Progenitor cell of endocrine pancreas (in vitro differentiated cells): ENCODE results near the gene OTUD7B. TPM values are rescaled to one million over a fixed set of nuclear protein-coding genes. Genes with fewer than 3 reads are reported as not detected.
"Not testable (repeated sequence)": the region's sequence is repeated elsewhere in the genome, so short reads cannot be mapped to it uniquely, and the experiment has no call there.

Experiments
- DNase-seq: peaks from one replicate; pipeline ENCODE4 v3.0.0; 2021; ENCODE audit warnings: low spot score; ENCODE audit not compliant: unreplicated experiment
- H3K27ac Mint-ChIP-seq: 2 replicates; pipeline ENCODE4 v1.8.0; 2021; ENCODE audit warnings: mild to moderate bottlenecking, moderate library complexity, mixed read lengths
- H3K27me3 Mint-ChIP-seq: 2 replicates; pipeline ENCODE4 v1.8.0; 2021; ENCODE audit warnings: mixed read lengths
- H3K36me3 Mint-ChIP-seq: 2 replicates; pipeline ENCODE4 v1.8.0; 2022; ENCODE audit warnings: mixed read lengths; ENCODE audit not compliant: insufficient read depth
- H3K4me1 Mint-ChIP-seq: 2 replicates; pipeline ENCODE4 v1.8.0; 2021; ENCODE audit warnings: low read depth, mixed read lengths
- H3K4me3 Mint-ChIP-seq: 2 replicates; pipeline ENCODE4 v1.8.0; 2021; ENCODE audit warnings: low read depth, mild to moderate bottlenecking, moderate library complexity, mixed read lengths
- H3K9me3 Mint-ChIP-seq: 2 replicates; pipeline ENCODE4 v1.8.0; 2021; ENCODE audit warnings: low read depth, mixed read lengths
- long read RNA-seq: library from polyadenylated mRNA; unstranded; transcript quantifications from one replicate; pipeline ENCODE4 v2.0.0, GENCODE V29; 2020
- total RNA-seq: library from RNA; stranded (reverse); gene quantifications from 2 replicates; pipeline ENCODE4 v1.2.1, GENCODE V29; 2021
- TF ChIP-seq, protein P1 (sequence below): fragments of 200-600 bp; sonication (generic); IDR thresholded peaks from one replicate; pipeline ENCODE4 v1.5.0; 2021; ENCODE audit warnings: antibody characterized with exemption, mild to moderate bottlenecking; ENCODE audit not compliant: unreplicated experiment

The OTUD7B gene
- total RNA-seq, result 29.1 and 30.3 TPM in 2 replicates
- long read RNA-seq, partial matches to known transcripts, result 0 of 7 reads
- long read RNA-seq, other reads (novel, unspliced or antisense), result 7 of 7 reads

DNA sequence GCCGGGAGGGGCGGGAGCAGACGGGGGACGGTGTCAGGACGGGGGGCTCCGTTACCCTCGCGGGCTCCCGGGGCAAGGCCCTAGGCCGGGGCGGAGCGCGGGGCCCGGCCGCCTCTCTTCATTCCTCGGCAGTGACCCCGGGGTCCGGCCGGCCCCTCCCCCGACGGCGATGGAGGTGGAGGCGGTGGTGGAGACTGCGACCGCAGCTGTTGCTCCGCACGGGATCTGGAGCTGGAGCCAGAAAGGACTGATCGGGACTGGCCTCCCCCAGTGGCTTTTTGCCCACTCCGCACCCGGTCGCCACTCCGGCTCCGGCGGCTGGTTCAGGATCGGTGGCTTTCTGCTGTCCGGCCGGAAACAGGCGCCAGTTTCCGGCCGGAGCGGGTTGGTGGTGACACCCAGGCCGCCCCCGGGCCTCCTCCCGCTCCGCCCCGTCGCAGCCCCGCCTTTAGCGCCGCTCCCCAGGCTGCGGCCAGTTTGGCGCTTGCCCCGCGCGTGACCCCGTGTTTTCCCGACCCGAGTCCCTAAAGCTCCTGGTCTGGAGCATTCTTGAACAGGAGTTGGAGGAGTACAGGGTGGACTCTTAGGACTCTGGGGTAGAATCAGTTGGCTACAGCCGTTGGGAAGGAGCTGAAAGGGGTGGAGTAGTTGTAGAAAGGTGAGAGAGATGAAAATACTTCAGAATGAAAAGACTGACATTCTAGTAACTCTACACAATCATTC is at the start of gene OTUD7B:
Gene OTUD7B, minus strand, starts transcription at position 334 of the 723 bp plus-strand sequence. CDS start 33,216 bp downstream, outside the sequence.
- Mint-ChIP-seq H3K27me3 (peaks cover 11% of the 10 kb centered on the region), H3K4me1 (peaks cover 40% of the 10 kb centered on the region), H3K9me3 (no peaks in the 10 kb centered on the region), H3K4me3 (peak within 1 kb of the TSS; percentile 97), H3K27ac (peak within 1 kb of the TSS; percentile 97), H3K36me3 (no peaks in the 10 kb centered on the region)
- peak; percentile 84 for DNase-seq
- TF ChIP-seq, protein P1, sequence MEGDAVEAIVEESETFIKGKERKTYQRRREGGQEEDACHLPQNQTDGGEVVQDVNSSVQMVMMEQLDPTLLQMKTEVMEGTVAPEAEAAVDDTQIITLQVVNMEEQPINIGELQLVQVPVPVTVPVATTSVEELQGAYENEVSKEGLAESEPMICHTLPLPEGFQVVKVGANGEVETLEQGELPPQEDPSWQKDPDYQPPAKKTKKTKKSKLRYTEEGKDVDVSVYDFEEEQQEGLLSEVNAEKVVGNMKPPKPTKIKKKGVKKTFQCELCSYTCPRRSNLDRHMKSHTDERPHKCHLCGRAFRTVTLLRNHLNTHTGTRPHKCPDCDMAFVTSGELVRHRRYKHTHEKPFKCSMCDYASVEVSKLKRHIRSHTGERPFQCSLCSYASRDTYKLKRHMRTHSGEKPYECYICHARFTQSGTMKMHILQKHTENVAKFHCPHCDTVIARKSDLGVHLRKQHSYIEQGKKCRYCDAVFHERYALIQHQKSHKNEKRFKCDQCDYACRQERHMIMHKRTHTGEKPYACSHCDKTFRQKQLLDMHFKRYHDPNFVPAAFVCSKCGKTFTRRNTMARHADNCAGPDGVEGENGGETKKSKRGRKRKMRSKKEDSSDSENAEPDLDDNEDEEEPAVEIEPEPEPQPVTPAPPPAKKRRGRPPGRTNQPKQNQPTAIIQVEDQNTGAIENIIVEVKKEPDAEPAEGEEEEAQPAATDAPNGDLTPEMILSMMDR, result peak; percentile 12

DNA sequence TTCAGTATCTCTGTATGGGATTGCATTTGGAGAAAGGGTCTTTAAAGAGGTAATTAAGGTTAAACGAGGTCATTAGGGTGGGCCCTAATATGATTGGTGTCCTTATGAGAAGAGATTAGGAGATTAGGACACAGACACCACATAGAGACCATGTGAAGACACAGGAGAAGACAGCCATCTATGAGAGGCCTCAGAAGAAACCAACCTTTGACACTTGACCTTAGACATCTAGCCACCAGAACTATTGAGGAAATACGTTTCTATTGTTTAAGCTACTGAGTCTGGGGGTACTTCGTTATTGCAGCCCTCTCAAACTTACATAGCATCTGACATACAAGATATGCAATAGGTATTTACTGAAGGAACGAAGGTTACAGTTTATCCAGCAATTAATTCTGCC is 49.7 kb upstream of the OTUD7B start:
- TF ChIP-seq, protein P1, result no peak
- H3K4me3 Mint-ChIP-seq, result no peak overlapping the region
- H3K27me3 Mint-ChIP-seq, result no peaks in the 10 kb centered on the region
- DNase-seq, result no peak
- no peak overlapping the region for H3K27ac Mint-ChIP-seq
- peaks cover 1% of the 10 kb centered on the region for H3K36me3 Mint-ChIP-seq
- no peaks in the 10 kb centered on the region for H3K9me3 Mint-ChIP-seq
- H3K4me1 Mint-ChIP-seq, result no peaks in the 10 kb centered on the region

DNA sequence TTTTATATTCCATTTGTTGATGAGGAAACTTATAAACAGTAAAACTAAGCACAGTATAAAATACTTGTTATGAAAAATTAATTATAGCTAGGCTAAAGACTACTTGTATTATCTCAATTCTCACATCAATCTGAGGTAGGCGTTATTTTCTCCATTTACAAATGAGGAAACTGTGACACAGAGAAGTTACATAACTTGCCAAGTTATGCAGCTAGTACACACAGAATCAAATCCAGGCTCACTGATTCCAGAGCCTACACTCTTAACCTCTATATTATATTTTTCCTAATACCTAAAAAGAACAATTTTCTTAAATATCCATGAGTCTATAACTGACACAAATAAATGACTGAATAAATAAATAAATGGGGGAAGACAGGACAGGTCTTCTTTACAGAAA is 45.9 kb upstream of the OTUD7B start:
- Mint-ChIP-seq H3K27me3 (no peaks in the 10 kb centered on the region), H3K27ac (no peak overlapping the region), H3K4me3 (no peak overlapping the region), H3K36me3 (peaks cover 1% of the 10 kb centered on the region), H3K4me1 (no peaks in the 10 kb centered on the region), H3K9me3 (no peaks in the 10 kb centered on the region)
- TF ChIP-seq, protein P1, result no peak
- no peak for DNase-seq

DNA sequence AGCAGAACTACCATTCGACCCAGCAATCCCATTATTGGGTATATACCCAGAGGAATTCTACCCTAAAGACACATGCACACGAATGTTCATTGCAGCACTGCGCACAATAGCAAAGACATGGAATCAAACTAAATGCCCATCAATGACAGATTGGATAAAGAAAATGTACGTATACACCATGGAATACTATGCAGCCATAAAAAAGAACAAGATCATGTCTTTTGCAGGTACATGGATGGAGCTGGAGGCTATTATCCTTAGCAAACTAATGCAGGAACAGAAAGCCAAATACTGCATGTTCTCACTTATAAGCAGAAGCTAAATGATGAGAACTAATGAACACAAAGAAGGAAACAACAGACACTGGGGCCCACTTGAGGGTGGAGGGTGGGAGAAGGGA is 45.0 kb upstream of the OTUD7B start:
- H3K27me3 Mint-ChIP-seq, H3K4me3 Mint-ChIP-seq, H3K36me3 Mint-ChIP-seq, H3K4me1 Mint-ChIP-seq, DNase-seq, H3K27ac Mint-ChIP-seq, H3K9me3 Mint-ChIP-seq: not testable (repeated sequence)

DNA sequence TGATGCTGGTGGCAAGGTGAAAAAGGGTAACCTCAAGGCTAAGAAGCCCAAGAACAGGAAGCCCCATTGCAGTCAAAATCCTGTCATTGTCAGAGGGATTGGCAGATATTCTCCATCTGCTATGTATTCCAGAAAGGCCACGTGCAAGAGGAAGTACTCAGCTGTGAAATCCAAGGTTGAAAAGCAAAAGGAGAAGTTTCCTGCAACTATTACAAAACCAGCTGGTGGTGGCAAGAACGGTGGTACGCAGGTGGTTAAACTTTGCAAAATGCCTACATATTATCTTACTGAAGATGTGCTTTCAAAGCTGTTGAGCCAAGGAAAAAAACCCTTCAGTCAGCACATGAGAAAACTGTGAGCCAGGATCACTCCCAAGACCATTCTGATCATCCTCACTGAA is 43.4 kb upstream of the OTUD7B start:
- TF ChIP-seq, protein P1, result no peak
- H3K27me3 Mint-ChIP-seq, result no peaks in the 10 kb centered on the region

DNA sequence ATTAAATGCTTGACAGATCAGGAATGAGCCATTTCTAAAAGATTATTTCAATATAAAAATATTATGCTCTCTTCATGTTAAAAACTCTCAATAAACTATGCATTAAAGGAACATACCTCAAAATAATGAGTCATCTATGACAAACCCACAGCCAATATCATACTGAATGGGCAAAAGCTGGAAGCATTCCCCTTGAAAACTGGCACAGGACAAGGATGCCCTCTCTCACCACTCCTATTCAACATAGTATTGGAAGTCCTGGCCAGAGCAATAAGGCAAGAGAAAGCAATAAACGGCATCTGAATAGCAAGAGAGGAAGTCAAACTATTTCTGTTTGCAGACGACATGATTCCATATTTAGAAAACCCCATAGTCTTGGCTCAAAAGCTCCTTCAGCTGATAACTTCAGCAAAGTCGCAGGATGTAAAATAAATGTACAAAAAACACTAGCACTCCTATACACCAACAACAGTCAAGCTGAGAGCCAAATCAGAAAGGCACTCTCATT is 41.4 kb upstream of the OTUD7B start:
- not testable (repeated sequence) for H3K4me1 Mint-ChIP-seq, H3K9me3 Mint-ChIP-seq, H3K36me3 Mint-ChIP-seq, H3K4me3 Mint-ChIP-seq, H3K27me3 Mint-ChIP-seq, DNase-seq, H3K27ac Mint-ChIP-seq

More for the DNA sequence above, 43.4 kb upstream of the OTUD7B start:
- Mint-ChIP-seq H3K4me1 (no peaks in the 10 kb centered on the region), H3K9me3 (no peaks in the 10 kb centered on the region), H3K36me3 (peaks cover 1% of the 10 kb centered on the region), H3K4me3 (no peak overlapping the region), H3K27ac (no peak overlapping the region)
- DNase-seq, result no peak
